Transverse colon (tissue), 4 donors: ENCODE measurements around the gene TIPARP.

Experiments used
- POLR2AphosphoS5 ChIP-seq, 3 donors: sonication (generic); formaldehyde crosslinking; IDR thresholded peaks; one replicate each; pipeline ENCODE4 v1.6.1; 2016; ENCODE audit warnings: antibody characterized with exemption in 3 of 3
- TF ChIP-seq, protein P1 (sequence below), 5 experiments: fragments of 200-600 bp in 3 of 5; fragments of 450-650 bp in 2 of 5; sonication (generic) in 3 of 5; IDR thresholded peaks; 1 replicate in 2 of 5; 2 replicates in 3 of 5; pipeline ENCODE4 v1.5.1; 2016 to 2017; ENCODE audit warnings: antibody characterized with exemption in 5 of 5, inconsistent platforms in 3 of 5, mild to moderate bottlenecking in 2 of 5, moderate library complexity in 1 of 5

DNA sequence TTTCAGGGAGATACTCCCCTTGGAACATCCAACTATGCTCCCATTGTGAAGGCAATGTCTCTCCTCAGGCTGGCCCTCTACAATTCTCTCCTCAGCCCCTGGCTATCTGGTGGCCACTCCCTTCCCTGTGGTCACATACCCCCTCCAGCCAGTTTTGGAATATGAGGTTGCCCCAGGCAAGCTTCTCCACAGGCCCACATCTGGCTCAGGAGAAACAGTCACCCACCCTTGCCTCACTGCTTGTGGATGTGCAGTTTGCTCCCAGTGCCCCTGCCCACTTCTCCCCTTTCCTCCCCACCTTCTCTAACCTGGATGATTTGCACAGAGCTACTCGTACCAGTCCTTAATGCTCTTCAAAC, 15.7 kb upstream of the TIPARP start:
- no peak for TF ChIP-seq POLR2AphosphoS5 (IDR thresholded peaks at IDR 0.05)
- TF ChIP-seq, protein P1, sequence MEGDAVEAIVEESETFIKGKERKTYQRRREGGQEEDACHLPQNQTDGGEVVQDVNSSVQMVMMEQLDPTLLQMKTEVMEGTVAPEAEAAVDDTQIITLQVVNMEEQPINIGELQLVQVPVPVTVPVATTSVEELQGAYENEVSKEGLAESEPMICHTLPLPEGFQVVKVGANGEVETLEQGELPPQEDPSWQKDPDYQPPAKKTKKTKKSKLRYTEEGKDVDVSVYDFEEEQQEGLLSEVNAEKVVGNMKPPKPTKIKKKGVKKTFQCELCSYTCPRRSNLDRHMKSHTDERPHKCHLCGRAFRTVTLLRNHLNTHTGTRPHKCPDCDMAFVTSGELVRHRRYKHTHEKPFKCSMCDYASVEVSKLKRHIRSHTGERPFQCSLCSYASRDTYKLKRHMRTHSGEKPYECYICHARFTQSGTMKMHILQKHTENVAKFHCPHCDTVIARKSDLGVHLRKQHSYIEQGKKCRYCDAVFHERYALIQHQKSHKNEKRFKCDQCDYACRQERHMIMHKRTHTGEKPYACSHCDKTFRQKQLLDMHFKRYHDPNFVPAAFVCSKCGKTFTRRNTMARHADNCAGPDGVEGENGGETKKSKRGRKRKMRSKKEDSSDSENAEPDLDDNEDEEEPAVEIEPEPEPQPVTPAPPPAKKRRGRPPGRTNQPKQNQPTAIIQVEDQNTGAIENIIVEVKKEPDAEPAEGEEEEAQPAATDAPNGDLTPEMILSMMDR (IDR thresholded peaks at IDR 0.05), result no peak
